A673 (cell line): Measurements from ENCODE around the gene MED27. TPM values are rescaled to one million over a fixed set of nuclear protein-coding genes. Genes with fewer than 3 reads are reported as not detected.

ENCODE experiments used
- BruUV-seq: library from RNA; stranded (reverse); fragments of 400-500 nt; replicated peaks from 2 replicates; lab custom pipeline; 2021; lab: Mats Ljungman, UMichigan
- CTCF ChIA-PET: fragments of 300-600 bp; sonication (Branson Sonifier 250); formaldehyde crosslinking; loops from one replicate; lab custom pipeline; 2022; ENCODE audit warnings: antibody characterized with exemption; lab: Charles Lee
- POLR2A ChIA-PET: fragments of 300-600 bp; sonication (Branson Sonifier 250); formaldehyde crosslinking; loops from one replicate; lab custom pipeline; 2022; ENCODE audit warnings: antibody characterized with exemption; ENCODE audit not compliant: low non-redundant PET; lab: Charles Lee
- DNase-seq: peaks from one replicate; pipeline ENCODE4 v3.0.0-alpha.2; 2015; ENCODE audit warnings: low spot score
- H3K27ac ChIP-seq: fragments of 200-600 bp; sonication (generic); 2 replicates; pipeline ENCODE4 v1.5.1; 2016; ENCODE audit warnings: mixed run types, low read depth, mild to moderate bottlenecking, mixed read lengths, antibody characterized with exemption, low read length; ENCODE audit not compliant: poor library complexity, severe bottlenecking
- H3K27me3 ChIP-seq: fragments of 200-600 bp; sonication (generic); replicated peaks from 2 replicates; pipeline ENCODE4 v1.6.1; 2017; ENCODE audit warnings: mixed run types, low read depth, mild to moderate bottlenecking, mixed read lengths, antibody characterized with exemption, low read length; ENCODE audit not compliant: insufficient read depth, poor library complexity
- H3K36me3 ChIP-seq: fragments of 200-600 bp; sonication (generic); 2 replicates; pipeline ENCODE4 v1.6.1; 2016; ENCODE audit warnings: mixed run types, mild to moderate bottlenecking, mixed read lengths, antibody characterized with exemption, low read length; ENCODE audit not compliant: insufficient read depth, poor library complexity, severe bottlenecking
- H3K4me1 ChIP-seq: fragments of 200-600 bp; sonication (generic); 2 replicates; pipeline ENCODE4 v1.6.1; 2017; ENCODE audit warnings: mixed run types, mild to moderate bottlenecking, mixed read lengths, antibody characterized with exemption, low read length; ENCODE audit not compliant: insufficient read depth, poor library complexity, severe bottlenecking
- H3K4me3 ChIP-seq: fragments of 200-600 bp; sonication (generic); 2 replicates; pipeline ENCODE4 v1.5.1; 2016; ENCODE audit warnings: low read depth, mixed run types, mild to moderate bottlenecking, mixed read lengths, low read length; ENCODE audit not compliant: poor library complexity, severe bottlenecking
- H3K9me3 ChIP-seq: fragments of 200-600 bp; sonication (generic); 2 replicates; pipeline ENCODE4 v1.6.1; 2016; ENCODE audit warnings: mixed run types, low read depth, mild to moderate bottlenecking, mixed read lengths, antibody characterized with exemption, low read length; ENCODE audit not compliant: poor library complexity, severe bottlenecking
- CTCF ChIP-seq: fragments of 300-800, 200-600 bp; sonication (generic); conservative IDR thresholded peaks from 2 replicates; pipeline ENCODE4 v1.5.1; 2017; ENCODE audit warnings: low read depth, mild to moderate bottlenecking, antibody characterized with exemption, low read length, moderate library complexity, mixed read lengths
- EZH2 ChIP-seq: fragments of 200-600 bp; sonication (generic); IDR thresholded peaks from 2 replicates; pipeline ENCODE4 v1.6.1; 2017; ENCODE audit warnings: borderline replicate concordance, low read depth, mild to moderate bottlenecking, mixed read lengths, antibody characterized with exemption, low read length; ENCODE audit not compliant: poor library complexity, severe bottlenecking
- intact Hi-C: fragments of 100-400 bp; cut with micrococcal nuclease; formaldehyde crosslinking; loops from one replicate; pipeline ENCODE4 v1.10.0; 2022; ENCODE audit not compliant: unreplicated experiment
- total RNA-seq: library from RNA; stranded (reverse); gene quantifications from 2 replicates; pipeline ENCODE4 v1.2.3, GENCODE V29; 2021

Gene MED27
- total RNA-seq, 1 experiment from 2014 or later: 45.4 TPM

DNA sequence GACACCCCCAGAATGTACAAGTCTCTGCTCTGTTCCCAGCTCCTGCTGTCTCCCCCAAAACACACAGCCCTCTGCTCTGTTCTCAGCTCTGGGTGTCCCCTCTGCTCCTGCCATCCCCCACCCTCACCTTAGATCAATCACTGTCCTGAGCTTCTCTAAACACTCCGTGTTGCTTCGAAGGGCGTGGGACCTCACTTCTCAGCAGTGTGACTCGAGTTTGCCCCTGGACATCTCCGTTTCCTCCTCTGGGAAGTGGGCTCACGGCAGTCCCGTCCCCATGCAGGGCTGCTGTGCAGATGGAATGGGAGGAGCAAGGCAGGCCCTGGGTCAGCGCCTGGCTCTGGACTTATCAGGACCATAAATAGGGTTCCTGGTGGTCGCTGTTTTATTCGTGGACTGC, 241.8 kb downstream of the MED27 start:
- TF ChIP-seq EZH2: no peak
- TF ChIP-seq CTCF: no peak
- ChIA-PET CTCF (no interaction called here), POLR2A (no interaction called here)
- no peak overlapping the region for H3K27ac ChIP-seq
- H3K4me1 ChIP-seq: no peaks in the 10 kb centered on the region
- H3K4me3 ChIP-seq: no peak overlapping the region
- BruUV-seq: no TSS peak
- DNase-seq: no peak
- no peaks in the 10 kb centered on the region for H3K36me3 ChIP-seq
- H3K27me3 ChIP-seq: no peaks in the 10 kb centered on the region
- intact Hi-C loops: no loop called here
- peaks cover 4% of the 10 kb centered on the region for H3K9me3 ChIP-seq

GRCh38 chr9:131837316-131837715, 242.4 kb downstream of the MED27 start:
- no TSS peak for BruUV-seq
- TF ChIP-seq EZH2 (no peak), CTCF (peak; percentile 24; the same call in 1 of the 2 replicates)
- ChIA-PET CTCF (no interaction called here), POLR2A (no interaction called here)
- Histone ChIP-seq H3K27me3 (no peaks in the 10 kb centered on the region), H3K27ac (no peak overlapping the region), H3K9me3 (peaks cover 4% of the 10 kb centered on the region), H3K4me3 (no peak overlapping the region), H3K4me1 (no peaks in the 10 kb centered on the region), H3K36me3 (no peaks in the 10 kb centered on the region)
- DNase-seq: no peak
- intact Hi-C loops: no loop called here

GRCh38 chr9:131836607-131837315, 242.9 kb downstream of the MED27 start:
- no peak for DNase-seq
- CTCF ChIA-PET: interaction anchor here (1.6 kb wide), 1 partner anchor 400 kb away, joined by 5 read pairs; no protein-coding TSS in a partner anchor
- TF ChIP-seq EZH2 (no peak), CTCF (no peak)
- Histone ChIP-seq H3K27ac (no peak overlapping the region), H3K4me3 (no peak overlapping the region), H3K4me1 (no peaks in the 10 kb centered on the region), H3K9me3 (peaks cover 4% of the 10 kb centered on the region), H3K36me3 (no peaks in the 10 kb centered on the region), H3K27me3 (no peaks in the 10 kb centered on the region)
- no TSS peak for BruUV-seq
- POLR2A ChIA-PET: no interaction called here
- intact Hi-C loops: no loop called here
